Ishikawa (cell line): Measurements from ENCODE around the gene CDC42BPA.

Experiments
- CEBPB ChIP-seq: IDR thresholded peaks from 2 replicates; pipeline ENCODE4 v1.6.1; 2012
- CREB1 ChIP-seq: IDR thresholded peaks from 2 replicates; pipeline ENCODE4 v1.6.1; 2012; ENCODE audit warnings: low read depth
- EGR1 ChIP-seq: IDR thresholded peaks from 2 replicates; pipeline ENCODE4 v1.6.1; 2012
- EP300 ChIP-seq: IDR thresholded peaks from 2 replicates; pipeline ENCODE4 v1.6.1; 2012; ENCODE audit warnings: borderline replicate concordance
- FOXM1 ChIP-seq: IDR thresholded peaks from 2 replicates; pipeline ENCODE4 v1.6.1; 2012; ENCODE audit warnings: low read depth, borderline replicate concordance
- MAX ChIP-seq: IDR thresholded peaks from 2 replicates; pipeline ENCODE4 v1.6.1; 2012
- NFIC ChIP-seq: IDR thresholded peaks from 2 replicates; pipeline ENCODE4 v1.6.1; 2012
- RAD21 ChIP-seq: IDR thresholded peaks from 2 replicates; pipeline ENCODE4 v1.6.1; 2012; ENCODE audit warnings: low read depth
- REST ChIP-seq: IDR thresholded peaks from 2 replicates; pipeline ENCODE4 v1.6.1; 2012; ENCODE audit warnings: low read depth, mild to moderate bottlenecking
- TAF1 ChIP-seq: IDR thresholded peaks from 2 replicates; pipeline ENCODE4 v1.6.1; 2012; ENCODE audit warnings: low read depth, mild to moderate bottlenecking
- TCF12 ChIP-seq: IDR thresholded peaks from 2 replicates; pipeline ENCODE4 v1.6.1; 2012; ENCODE audit warnings: low read depth
- TEAD4 ChIP-seq: IDR thresholded peaks from 2 replicates; pipeline ENCODE4 v1.6.1; 2012
- USF1 ChIP-seq: IDR thresholded peaks from 2 replicates; pipeline ENCODE4 v1.6.1; 2012
- YY1 ChIP-seq: IDR thresholded peaks from 2 replicates; pipeline ENCODE4 v1.6.1; 2012; ENCODE audit warnings: low read depth
- ZBTB7A ChIP-seq: IDR thresholded peaks from 2 replicates; pipeline ENCODE4 v1.6.1; 2012; ENCODE audit warnings: low read depth

CDC42BPA gene

GRCh38 chr1:226954777-226955176, 363.5 kb downstream of the CDC42BPA start:
- TF ChIP-seq REST (no peak), TAF1 (no peak), TCF12 (no peak), CEBPB (no peak), EGR1 (no peak)

GRCh38 chr1:226954337-226954736, 364.0 kb downstream of the CDC42BPA start:
- no peak for TF ChIP-seq REST
- TF ChIP-seq MAX: no peak
- no peak for TF ChIP-seq ZBTB7A
- no peak for TF ChIP-seq TEAD4
- TF ChIP-seq FOXM1: no peak
- no peak for TF ChIP-seq RAD21
- no peak for TF ChIP-seq CEBPB
- no peak for TF ChIP-seq CREB1
- TF ChIP-seq USF1: no peak
- TF ChIP-seq EP300: no peak
- TF ChIP-seq NFIC: no peak
- TF ChIP-seq YY1: no peak

- TF ChIP-seq RAD21 (no peak), USF1 (no peak), NFIC (no peak), TAF1 (no peak), ZBTB7A (no peak), MAX (no peak), REST (no peak), YY1 (no peak), TCF12 (no peak), FOXM1 (no peak), EP300 (no peak), TEAD4 (no peak), CEBPB (no peak), EGR1 (no peak), CREB1 (no peak)
These were observed 365.0 kb downstream of the CDC42BPA start for GRCh38 chr1:226953175-226953800.

- TF ChIP-seq CREB1 (no peak), ZBTB7A (no peak), USF1 (no peak), TEAD4 (no peak), MAX (no peak), REST (no peak), TCF12 (no peak), EP300 (no peak), NFIC (no peak), EGR1 (no peak), YY1 (no peak), FOXM1 (no peak), TAF1 (no peak), RAD21 (no peak), CEBPB (no peak)
These were observed 366.2 kb downstream of the CDC42BPA start for GRCh38 chr1:226952118-226952441.
